Activated gamma-delta T cell (primary cell): Measurements from ENCODE around the gene DNAH6.

ENCODE experiments used
- DNase-seq: peaks from one replicate; lab custom pipeline; 2025; lab: John Stamatoyannopoulos, UW

Gene DNAH6

DNA sequence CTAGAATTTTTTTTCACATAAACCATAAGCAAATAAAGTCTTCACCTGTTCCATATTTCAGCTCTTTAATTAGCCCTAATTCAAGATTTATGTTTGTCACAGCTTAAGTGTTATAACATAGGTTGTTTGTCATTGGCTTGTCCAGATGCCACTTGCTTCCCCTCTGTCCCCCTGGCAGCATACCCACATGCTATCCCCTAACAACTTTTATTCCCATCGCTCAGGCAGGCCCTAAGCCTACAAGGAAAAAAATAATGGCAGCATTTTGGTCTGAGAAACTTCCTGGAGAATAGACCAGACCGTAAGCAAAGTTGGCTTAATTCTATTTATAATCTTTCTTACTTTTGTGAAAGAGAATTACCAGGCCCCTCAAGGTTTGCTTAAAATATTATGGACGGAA is 173.9 kb downstream of the DNAH6 start:
- no peak for DNase-seq

DNA sequence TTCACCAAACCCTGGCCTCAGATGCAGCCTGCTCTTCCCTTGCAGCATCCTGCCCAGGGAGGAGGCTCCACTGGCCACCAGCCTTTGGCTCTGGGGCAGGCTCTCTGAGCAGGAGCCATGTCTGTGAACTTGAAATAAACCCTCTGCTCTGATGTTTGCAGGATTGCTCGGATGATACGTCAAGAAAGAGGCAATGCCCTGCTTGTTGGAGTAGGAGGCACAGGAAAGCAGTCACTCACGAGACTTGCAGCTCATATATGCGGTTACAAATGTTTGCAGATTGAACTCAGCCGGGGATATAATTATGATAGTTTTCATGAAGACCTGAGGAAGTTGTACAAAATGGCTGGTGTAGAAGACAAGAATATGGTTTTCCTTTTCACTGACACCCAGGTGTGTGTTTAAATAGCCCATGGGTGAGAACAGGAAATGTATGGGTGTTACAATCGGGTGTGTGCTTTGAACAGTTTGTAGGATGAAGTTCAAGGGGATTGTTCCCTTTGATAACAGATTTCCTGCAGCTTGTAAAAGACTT is 177.9 kb downstream of the DNAH6 start:
- DNase-seq = no peak

DNA sequence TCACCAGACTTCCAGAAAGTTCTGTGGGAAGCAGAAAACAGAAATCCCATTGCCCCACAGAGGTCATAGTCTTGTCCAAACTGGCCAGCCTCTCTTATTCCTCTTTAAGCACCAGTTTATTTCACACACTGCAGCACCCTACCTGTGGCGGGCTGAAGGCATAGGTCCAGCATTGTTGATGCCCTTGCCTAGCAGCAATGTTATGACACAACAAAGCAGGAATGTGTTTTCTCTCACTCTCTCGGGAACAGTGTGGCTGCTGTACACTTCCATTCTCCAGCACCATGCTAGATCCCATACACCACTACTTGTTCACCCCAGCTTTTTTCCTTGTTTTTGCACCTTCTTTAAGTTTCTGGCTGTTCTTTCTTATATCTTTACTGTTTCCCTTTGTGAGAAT is 181.6 kb downstream of the DNAH6 start:
- no peak for DNase-seq

DNA sequence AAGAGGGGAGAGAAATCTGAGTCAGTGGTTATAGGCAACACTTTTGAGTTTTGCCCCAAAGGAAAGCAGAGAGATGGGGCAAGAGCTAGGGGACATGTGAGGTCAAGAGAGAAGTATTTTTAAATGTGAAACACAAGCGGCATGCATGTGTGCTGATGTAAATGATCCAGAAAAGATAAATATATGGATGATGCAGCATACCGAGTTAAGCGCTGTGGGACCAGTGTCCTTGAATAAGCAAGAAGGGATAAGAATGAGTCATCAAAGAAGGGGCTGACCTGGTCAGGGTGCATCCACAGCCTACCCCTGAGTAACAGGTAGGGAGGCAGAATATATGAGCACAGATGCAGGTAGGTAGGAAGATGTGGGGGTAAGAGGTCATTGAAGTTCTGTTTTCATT is 183.7 kb downstream of the DNAH6 start:
- DNase-seq = no peak

DNA sequence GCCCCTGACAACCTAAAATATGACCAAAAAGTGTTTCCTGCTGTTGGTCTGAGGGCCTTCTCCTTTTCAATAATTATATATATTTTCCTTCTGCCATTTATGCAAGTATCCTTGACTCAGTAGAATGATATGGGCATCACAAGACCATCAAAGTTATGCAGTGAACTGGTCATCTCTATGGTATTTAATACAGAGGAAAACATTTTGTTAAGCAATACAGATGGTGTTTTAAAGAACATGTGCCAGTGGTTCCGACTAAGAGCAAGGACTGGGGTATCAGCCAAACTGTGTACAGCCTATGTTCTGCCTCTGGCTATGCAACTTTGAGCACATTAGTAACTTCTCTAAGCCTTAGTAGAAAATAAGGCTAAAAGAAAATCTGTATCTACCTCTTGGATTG is 185.6 kb downstream of the DNAH6 start:
- DNase-seq = no peak

DNA sequence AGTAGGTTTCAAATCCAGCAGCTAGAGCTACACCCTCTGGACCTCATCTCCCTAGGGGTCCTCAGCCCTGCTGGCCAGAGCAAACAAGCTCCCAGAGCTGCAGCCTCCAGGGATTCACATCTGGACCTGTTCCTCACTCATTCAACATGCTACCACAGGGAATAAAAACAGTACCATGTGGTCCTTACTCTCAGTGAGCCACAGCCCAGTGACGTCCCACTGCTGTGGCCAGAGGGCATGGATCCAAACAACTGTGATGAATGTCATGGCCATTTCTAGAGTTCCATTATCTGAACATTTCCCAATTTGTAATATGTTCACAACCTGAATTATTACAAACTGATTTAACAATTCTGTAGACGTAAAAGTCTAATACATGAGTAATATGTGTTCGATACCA is 186.6 kb downstream of the DNAH6 start:
- no peak for DNase-seq

DNA sequence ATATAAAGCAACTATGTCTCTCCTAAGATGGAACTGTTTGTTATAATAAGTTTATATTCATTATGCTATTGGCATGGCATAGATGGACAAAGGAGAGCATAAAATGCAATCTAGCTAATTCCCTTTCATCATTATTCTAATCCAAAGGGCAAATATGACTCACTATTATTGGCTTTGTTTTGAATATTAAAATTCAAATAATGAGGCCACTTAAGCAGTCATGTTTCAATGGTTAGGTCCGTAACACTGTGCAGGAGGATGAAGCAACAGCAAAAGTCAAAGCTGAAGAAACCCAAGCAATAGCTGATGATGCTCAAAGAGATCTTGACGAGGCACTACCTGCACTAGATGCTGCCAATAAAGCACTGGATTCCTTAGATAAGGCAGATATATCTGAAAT is 187.5 kb downstream of the DNAH6 start:
- no peak for DNase-seq

DNA sequence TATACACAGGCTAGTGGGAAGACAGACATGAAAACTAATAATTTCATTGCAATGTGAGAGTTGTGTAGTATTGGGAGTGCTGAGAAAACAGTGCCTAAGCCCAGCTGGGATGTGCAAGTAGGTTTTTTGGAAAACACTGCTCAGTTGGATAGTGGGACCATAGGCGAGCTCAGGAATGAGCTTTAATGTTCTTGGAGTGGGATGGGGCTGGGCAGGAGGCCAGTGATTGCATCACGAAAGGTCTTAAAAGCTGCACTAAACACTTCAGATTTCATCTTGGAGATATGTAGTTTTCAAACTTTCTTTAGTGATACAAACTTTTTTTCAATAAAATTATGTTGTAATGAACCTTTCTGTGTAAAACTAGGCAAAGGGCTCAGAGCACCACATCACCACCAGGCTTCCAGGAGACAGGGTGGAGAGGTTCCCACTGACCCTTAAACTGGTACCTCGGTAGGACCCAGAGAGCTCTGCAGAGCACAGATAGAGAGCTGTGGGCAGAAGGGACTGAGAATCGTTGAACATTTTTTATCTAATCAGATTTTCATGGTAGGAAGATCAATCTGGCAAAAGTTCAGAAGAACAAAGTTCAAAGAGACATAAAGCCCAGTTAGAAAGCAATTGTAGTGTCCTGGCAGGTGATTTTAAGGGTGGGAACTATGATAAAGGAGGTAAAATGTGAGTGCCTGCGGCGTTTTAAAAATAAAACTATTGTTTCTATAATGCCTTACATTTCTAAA is 188.4 kb downstream of the DNAH6 start:
- no peak for DNase-seq

DNA sequence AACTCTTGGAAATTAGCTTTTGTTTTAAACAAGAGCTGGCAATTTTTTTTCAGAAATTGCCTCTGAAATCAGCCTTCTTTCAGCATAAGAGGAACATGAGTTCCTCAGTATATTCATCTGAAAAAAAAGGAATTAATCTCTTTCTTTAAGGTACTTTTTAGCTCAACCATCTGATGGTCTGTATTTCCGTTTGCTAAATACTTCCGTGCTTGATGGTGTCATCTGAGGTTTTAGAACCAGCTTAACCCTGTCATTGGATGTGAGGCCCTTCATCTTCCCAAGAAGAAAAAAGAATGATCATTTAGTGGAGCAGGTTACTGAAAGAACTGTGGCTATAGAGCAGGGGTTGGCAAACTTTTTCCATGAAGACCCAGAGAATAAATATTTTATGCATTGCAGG is 189.6 kb downstream of the DNAH6 start:
- no peak for DNase-seq

DNA sequence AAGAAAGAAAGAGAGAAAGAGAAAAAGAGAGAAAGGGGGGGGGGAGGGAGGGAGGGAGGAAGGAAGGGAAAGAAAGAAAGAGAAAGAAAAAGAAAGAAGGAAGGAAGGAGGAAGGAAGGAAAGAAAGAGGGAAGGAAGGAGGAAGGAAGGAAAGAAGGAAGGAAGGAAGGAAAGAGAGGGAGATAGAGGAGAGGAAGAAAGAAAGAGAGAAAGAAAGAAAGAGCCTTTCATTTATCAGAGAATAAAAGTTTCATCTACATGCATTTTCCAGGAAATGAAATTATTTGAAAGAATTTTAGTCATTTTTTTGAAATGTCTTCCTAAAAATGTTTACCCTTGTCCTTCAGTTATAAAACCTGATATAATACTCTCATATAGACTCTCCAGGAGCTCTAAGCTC is 192.1 kb downstream of the DNAH6 start:
- DNase-seq = no peak

DNA sequence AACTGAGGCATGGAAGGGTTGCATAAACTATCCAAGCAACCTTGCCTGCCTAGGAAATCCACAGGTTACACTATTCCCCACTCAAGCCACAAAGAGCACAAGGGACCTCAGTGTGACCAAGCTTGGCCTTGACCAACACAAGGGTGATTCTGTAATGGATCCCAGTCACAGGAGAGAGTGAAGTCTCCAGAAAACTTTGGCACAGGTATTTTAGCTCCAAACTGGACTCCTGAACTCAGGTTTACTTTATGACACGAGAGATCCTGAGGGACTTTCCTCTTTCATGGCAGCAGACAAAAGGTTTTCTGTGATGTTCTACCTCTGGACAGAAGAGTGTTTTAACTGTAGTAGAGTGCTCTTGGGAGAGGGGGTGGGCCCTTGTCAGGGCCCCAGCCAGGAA is 195.4 kb downstream of the DNAH6 start:
- DNase-seq = no peak

DNA sequence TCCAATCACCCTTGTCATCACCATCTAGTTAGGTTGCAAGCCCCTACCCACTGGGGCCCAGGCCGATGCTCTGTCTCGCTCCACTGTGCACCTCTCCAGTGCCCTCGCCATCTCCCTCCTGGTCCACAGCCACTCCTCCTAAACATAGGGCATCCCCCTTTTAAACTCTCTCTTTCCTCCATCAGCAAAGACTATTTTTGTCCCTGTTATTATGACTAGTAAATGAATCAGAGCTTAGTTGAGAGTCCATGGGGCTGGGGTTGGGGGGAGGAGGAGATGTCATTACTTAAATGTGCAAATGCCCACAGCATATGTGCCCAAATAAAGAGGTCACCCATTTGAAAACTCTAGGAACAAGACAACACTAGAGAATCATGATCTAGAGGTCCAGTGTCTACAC is 197.1 kb downstream of the DNAH6 start:
- DNase-seq = no peak

DNA sequence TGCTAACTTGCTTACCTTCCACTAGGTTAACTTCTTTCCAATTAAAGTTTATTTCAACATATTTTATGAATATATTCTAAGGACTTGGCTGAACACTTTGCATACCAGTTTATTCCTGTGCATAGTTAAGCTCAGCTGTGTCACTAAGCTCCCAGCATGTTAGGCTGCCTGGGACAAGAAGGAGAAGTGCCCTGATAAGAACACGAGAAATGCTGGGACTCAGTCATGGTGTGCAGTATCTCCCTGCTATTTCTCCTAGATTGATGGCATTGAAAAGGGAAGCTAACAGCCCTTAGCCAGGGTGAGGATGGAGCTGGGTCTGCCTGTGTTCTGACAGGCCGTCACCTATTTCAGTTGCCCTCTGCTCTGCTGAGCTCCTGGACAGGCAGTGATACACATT is 200.3 kb downstream of the DNAH6 start:
- no peak for DNase-seq

DNA sequence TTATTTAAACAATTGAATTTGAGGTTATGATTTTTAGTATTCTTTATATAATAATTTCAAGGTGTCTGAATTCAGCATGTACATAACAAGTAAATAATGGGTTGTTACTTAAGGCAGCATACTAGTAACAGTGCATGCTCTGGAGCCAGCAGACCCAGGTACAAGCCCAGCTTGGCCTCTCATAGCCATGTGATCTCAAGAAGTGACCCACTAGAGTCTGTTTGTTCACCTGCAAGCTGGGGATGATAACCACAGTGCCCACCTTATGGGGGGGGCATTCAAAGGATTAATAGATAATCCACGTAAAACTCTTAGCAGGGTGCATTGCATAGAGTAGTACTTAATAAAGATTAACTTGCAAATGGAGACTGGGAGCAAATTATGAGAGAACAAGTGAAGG is 201.0 kb downstream of the DNAH6 start:
- DNase-seq = no peak

DNA sequence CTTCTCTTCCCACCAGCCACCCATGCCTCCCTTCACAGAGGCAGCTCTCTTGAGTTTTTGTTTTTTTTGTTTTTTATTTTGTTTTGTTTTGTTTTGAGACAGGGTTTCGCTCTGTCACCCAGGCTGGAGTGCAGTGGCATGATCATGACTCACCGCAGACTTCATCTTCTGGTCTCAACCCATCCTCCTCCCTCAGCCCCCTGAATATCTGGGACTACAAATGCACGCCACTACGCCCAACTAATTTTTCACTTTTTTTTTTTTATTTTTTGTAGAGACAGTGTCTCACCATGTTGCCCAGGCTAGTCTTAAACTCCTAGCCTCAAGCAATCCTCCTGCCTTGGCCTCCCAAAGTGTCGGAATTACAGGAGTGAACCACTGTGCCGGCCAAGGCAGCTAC is 203.1 kb downstream of the DNAH6 start:
- DNase-seq = no peak

DNA sequence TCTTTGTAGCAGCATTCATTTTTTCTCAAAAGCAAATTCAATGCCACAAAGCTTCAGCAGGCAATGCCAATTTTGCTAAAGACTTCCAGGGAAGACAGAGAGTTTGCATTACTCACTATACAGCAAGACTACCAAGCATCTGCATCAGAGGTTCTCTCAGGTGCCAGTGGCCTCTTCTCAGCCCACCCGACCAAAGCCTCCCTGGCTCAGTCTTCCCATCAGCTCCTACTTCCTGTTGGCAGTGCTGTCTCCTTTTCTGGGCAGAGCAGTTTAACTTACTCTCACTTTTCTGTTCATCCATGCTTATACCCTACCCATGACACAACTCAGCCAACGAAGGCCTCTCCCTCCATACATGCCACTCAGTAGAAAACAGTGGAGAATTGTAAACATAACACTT is 207.5 kb downstream of the DNAH6 start:
- no peak for DNase-seq

DNA sequence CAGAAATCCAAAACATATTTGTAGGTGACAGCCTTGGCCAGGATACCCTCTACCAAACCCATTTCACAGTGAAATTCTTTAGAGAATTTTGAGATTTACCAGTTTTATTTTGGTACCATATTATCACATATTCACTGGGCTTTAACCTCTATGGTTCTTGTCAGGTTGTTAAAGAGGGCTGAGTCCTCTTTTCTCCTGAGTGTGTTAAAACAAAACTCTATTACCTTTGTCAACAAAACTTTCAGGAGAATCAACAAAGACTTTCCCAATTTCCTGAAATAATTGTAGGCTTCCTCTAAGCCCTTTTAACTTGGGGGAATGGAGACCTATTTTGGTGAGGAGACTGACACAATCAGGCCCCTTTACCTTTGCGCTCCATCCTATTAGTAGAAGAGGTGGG is 209.4 kb downstream of the DNAH6 start:
- no peak for DNase-seq

DNA sequence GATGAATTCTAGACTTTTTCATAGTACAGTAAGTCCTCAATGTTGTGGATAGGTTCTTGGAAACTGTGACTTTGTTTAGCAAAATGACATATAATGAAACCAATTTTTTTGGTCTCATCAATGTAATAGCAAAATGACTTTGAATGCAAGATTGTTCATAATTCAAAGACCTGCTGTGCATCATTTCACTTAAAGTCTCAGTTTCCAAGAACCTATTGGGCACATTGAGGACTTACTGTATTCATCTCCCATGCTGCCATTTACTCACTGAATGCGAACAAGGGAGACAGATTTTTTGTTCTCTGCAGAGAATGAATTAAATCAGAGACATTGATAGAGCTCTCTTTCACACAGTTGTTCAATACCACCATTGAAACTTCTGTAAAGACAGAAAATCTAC is 211.0 kb downstream of the DNAH6 start:
- DNase-seq = no peak

DNA sequence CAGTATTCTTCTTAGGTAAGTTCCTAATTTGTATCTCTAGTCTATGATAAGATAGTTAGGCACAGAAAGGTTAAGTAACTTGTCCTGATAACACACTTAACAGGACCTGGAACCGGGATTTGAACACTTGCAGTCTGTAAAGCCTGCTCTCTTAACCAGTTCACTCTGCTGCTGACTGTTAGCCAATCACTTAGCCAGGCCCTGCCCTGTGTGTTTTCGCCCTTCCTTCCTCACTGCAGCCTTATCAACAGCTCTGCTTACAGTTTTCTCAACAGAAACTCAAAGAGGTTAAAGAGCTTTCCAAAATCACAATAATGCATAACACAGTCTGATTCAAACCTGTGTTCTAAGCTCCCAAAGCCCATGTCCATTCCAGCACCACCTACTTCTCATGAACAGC is 212.9 kb downstream of the DNAH6 start:
- no peak for DNase-seq

DNA sequence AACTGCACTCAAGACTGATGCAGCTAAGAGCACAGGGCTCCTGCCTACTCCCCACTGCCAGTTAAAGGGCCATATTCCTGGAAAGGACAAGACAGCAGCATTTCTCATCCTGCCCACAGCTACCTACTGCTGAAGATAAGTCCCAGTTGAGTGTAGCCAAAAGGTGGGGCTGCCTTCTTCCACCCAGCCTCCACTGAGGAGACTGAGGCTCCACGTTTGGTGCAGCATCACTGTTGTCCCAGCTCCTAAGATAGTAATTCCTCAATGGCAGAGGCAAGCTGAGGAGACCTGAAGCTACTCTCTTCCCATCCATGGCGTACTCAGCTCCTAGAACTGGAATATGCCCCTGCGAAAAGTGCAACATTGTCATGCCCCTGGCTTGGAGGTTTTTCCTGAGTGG is 214.9 kb downstream of the DNAH6 start:
- DNase-seq = no peak

DNA sequence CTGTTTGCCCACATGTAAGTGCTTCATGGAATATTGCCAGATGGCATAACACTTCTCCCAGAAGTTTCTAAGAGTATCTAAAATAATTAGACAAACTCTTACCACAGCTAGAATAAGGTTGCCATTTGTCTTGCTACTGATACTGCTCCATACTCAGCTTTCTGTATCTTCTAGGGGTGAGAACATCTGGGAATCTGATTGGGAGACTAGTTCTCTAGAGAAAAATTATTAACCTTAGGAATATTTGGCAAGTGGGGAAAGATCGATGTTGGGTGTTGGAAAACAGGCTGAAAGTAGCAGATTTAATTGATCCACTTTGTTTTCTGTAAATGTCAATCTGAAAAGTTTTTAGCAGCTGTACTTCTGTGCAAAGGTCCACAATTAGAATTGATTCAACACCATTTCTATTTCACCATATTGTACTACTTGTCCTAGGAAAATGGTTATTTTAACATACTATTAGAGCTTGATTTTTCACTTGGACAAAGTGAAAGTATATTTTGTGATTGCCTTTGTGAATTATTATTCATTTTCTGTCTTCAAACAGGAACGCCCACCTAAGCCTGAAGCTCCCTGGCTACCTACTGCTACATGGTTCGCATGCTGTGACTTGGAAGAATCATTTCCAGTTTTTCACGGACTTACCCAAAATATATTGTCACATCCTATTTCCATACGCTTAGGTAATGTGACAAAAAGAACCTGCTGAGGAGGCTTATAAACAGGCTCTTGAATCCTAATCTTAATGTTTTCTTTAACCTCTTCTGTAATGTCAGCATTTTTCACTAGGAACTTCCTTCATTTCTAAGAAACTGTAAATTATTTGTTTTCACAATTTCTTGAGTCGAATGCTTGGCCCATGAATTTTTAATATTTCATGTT is 216.8 kb downstream of the DNAH6 start:
- no peak for DNase-seq

DNA sequence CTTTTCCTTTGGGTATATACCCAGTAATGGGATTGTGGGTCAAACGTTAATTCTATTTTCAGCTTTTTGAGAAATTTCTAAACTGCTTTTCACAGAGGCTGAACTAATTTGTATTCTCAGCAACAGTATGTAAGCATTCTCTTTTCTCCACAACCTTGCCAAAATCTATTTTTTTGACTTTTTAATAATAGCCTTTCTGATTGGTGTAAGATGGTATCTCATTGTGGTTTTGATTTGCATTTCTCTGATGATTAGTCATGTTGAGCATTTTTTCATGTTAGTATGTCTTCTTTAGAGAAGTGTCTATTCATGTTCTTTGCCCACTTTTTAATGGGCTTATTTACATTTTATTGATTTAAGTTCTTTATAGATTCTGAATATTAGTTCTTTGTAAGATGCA is 219.1 kb downstream of the DNAH6 start:
- DNase-seq = no peak

DNA sequence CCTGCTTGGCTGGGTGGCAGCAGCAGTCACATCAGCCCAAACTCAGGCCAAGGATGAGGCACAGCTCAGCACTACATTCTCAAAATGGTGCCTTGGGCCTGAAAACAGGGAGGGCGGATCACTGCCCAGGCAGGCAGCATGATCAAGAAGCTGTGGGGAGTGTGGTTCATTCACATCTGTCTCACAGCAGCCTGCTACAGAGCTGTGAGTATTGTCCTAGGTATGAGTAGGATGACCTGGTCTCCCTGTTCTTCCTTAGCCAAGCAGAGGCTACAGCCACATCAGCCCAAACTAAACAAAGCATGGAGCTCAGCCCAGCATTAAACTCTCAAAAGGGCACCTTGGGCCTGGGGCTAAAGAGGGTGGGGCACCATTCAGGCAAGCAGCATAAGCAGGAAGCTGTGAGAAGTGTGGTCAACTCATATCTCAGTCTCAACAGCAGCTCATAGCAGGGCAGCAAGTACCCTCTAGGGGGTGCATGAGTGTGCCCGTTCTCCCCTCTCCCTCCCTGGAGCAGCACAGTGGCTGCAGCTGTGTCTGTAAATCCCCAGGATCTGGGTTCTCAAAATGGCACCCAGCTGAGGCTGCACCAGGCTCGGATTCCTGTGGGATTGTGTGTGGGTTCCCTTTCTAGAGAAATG is 225.0 kb downstream of the DNAH6 start:
- no peak for DNase-seq
